Vagina (tissue), 2 donors: ENCODE measurements around the gene GALNT12.

Source experiments
- POLR2A ChIP-seq, 2 donors: fragments of 450-650 bp; IDR thresholded peaks; one replicate each; pipeline ENCODE4 v1.6.1; 2017; ENCODE audit warnings: antibody characterized with exemption in 2 of 2, mild to moderate bottlenecking in 2 of 2, moderate library complexity in 2 of 2
- TF ChIP-seq, protein P1 (sequence below), 3 experiments: fragments of 450-650 bp in 2 of 3; fragments of 200-600 bp in 1 of 3; sonication (generic) in 1 of 3; IDR thresholded peaks; one replicate each; pipeline ENCODE4 v1.5.1; 2017 to 2019; ENCODE audit warnings: antibody characterized with exemption in 3 of 3, mild to moderate bottlenecking in 2 of 3, moderate library complexity in 2 of 3

DNA sequence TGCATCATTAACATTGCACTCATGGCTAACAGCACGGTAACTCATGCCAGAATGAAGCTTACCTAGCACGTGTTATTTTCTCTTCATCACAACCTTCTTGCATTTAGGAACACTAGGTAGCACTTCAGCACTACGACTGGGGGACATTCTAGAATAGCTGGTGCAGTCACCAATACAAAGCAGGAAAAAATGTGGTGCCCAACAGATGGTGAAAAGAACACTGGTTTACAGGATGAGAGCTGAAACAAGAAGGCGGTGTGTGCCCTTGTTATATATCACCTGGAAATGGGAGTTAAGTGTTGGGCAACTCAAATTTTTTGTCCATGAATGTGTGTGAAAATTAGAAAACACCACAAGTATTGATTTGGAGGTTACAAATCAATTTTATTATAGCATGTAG lies 30.0 kb downstream of the GALNT12 start:
- TF ChIP-seq, protein P1, sequence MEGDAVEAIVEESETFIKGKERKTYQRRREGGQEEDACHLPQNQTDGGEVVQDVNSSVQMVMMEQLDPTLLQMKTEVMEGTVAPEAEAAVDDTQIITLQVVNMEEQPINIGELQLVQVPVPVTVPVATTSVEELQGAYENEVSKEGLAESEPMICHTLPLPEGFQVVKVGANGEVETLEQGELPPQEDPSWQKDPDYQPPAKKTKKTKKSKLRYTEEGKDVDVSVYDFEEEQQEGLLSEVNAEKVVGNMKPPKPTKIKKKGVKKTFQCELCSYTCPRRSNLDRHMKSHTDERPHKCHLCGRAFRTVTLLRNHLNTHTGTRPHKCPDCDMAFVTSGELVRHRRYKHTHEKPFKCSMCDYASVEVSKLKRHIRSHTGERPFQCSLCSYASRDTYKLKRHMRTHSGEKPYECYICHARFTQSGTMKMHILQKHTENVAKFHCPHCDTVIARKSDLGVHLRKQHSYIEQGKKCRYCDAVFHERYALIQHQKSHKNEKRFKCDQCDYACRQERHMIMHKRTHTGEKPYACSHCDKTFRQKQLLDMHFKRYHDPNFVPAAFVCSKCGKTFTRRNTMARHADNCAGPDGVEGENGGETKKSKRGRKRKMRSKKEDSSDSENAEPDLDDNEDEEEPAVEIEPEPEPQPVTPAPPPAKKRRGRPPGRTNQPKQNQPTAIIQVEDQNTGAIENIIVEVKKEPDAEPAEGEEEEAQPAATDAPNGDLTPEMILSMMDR (IDR thresholded peaks at IDR 0.05): no peak
- no peak for TF ChIP-seq POLR2A (IDR thresholded peaks at IDR 0.05)
